IMR-90 (cell line): ENCODE measurements around the gene SLC44A4.

Experiments used
- BHLHE40 ChIP-seq: fragments of 150-350 bp; IDR thresholded peaks from 2 replicates; pipeline ENCODE4 v1.6.1; 2016; ENCODE audit warnings: mild to moderate bottlenecking, low read depth, low read length
- POLR2A ChIP-seq: IDR thresholded peaks from 2 replicates; pipeline ENCODE4 v1.6.1; 2012; ENCODE audit warnings: mild to moderate bottlenecking, low read depth, low read length
- RCOR1 ChIP-seq: IDR thresholded peaks from 2 replicates; pipeline ENCODE4 v1.6.1; 2012; ENCODE audit warnings: mild to moderate bottlenecking, low read length, improper control_type of control experiment; ENCODE audit not compliant: insufficient replicate concordance
- TF ChIP-seq, protein P1 (sequence below): conservative IDR thresholded peaks from 2 replicates; pipeline ENCODE4 v1.5.1; 2012; ENCODE audit warnings: mild to moderate bottlenecking, low read depth, low read length, improper control_type of control experiment

DNA sequence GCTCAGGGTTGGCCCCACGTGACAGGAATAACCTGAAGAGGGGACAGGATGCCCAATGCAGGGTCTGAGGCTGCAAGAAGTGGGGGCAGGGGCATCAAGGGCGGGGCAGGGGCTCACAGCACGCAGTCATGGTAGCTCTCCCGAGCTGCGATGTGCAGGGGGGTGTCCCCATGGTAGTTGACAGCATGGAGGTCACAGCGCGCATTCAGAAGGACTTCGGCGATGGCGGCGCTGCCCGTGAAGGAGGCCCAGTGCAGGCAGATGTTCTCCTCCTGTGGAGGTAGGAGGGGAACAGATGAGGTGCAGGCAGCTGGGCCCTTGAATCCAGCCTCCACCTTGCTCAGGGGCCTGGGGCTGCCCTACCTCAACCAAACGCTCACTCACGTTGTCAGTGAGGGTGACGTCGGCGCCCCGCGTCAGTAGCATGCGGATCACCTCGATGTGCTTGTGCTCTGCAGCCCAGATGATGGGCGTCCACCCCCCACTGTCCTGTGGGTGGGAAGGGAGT is 5.8 kb upstream of the SLC44A4 start:
- TF ChIP-seq, protein P1, sequence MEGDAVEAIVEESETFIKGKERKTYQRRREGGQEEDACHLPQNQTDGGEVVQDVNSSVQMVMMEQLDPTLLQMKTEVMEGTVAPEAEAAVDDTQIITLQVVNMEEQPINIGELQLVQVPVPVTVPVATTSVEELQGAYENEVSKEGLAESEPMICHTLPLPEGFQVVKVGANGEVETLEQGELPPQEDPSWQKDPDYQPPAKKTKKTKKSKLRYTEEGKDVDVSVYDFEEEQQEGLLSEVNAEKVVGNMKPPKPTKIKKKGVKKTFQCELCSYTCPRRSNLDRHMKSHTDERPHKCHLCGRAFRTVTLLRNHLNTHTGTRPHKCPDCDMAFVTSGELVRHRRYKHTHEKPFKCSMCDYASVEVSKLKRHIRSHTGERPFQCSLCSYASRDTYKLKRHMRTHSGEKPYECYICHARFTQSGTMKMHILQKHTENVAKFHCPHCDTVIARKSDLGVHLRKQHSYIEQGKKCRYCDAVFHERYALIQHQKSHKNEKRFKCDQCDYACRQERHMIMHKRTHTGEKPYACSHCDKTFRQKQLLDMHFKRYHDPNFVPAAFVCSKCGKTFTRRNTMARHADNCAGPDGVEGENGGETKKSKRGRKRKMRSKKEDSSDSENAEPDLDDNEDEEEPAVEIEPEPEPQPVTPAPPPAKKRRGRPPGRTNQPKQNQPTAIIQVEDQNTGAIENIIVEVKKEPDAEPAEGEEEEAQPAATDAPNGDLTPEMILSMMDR = no peak
- TF ChIP-seq BHLHE40 (no peak), POLR2A (no peak), RCOR1 (no peak)
